Activated T-cell treated with anti-CD3 and anti-CD28 coated beads, Interleukin-2, amount 50 U/mL, for 72 hours (primary cell): ENCODE data around the gene TMEM94. TPM values are rescaled to one million over a fixed set of nuclear protein-coding genes. Genes with fewer than 3 reads are reported as not detected.

Source experiments
- ATAC-seq, 2 donors: fragments of 150-1000 bp; cut with Tn5 transposase; replicated peaks in 1 of 2; 2 replicates each; pipeline ENCODE4 v1.10.0; 2021; ENCODE audit warnings: moderate library complexity in 2 of 2, mild to moderate bottlenecking in 1 of 2
- DNase-seq, 2 donors: peaks; one replicate each; pipeline ENCODE4 v3.0.0; 2021 to 2022; ENCODE audit warnings: mixed read lengths in 1 of 2
- H3K27ac Mint-ChIP-seq: one replicate; pipeline ENCODE4 v1.8.0; 2022; ENCODE audit warnings: mild to moderate bottlenecking, moderate library complexity, mixed read lengths
- H3K27me3 Mint-ChIP-seq: one replicate; pipeline ENCODE4 v1.8.0; 2022; ENCODE audit warnings: low read depth, mixed read lengths
- H3K36me3 Mint-ChIP-seq, 2 donors: one replicate each; pipeline ENCODE4 v1.8.0; 2022; ENCODE audit warnings: mixed read lengths in 2 of 2, mild to moderate bottlenecking in 1 of 2; ENCODE audit not compliant: insufficient read depth in 2 of 2
- H3K4me1 Mint-ChIP-seq: one replicate; pipeline ENCODE4 v1.8.0; 2022; ENCODE audit warnings: low read depth, mixed read lengths
- H3K4me3 Mint-ChIP-seq, 2 donors: one replicate each; pipeline ENCODE4 v1.8.0; 2022; ENCODE audit warnings: mild to moderate bottlenecking in 2 of 2, mixed read lengths in 2 of 2, moderate library complexity in 2 of 2
- H3K9me3 Mint-ChIP-seq, 2 donors: one replicate each; pipeline ENCODE4 v1.8.0; 2022; ENCODE audit warnings: mixed read lengths in 2 of 2
- total RNA-seq, 2 donors: library from RNA; stranded (reverse); gene quantifications; one replicate each; pipeline ENCODE4 v1.2.3, GENCODE V29; 2022

The TMEM94 gene
- total RNA-seq, 2 donors from 2014 or later: 70.7 to 76.4 TPM

- H3K4me1 Mint-ChIP-seq: no peaks in the 10 kb centered on the region
- no peak for DNase-seq
- H3K36me3 Mint-ChIP-seq: no peaks in the 10 kb centered on the region
- no peaks in the 10 kb centered on the region for H3K9me3 Mint-ChIP-seq
- no peak overlapping the region for H3K27ac Mint-ChIP-seq
- no peak overlapping the region for H3K4me3 Mint-ChIP-seq
- ATAC-seq: no peak
- no peaks in the 10 kb centered on the region for H3K27me3 Mint-ChIP-seq
Observed at GRCh38 chr17:75498726-75499213, 42.3 kb downstream of the TMEM94 start.

DNA sequence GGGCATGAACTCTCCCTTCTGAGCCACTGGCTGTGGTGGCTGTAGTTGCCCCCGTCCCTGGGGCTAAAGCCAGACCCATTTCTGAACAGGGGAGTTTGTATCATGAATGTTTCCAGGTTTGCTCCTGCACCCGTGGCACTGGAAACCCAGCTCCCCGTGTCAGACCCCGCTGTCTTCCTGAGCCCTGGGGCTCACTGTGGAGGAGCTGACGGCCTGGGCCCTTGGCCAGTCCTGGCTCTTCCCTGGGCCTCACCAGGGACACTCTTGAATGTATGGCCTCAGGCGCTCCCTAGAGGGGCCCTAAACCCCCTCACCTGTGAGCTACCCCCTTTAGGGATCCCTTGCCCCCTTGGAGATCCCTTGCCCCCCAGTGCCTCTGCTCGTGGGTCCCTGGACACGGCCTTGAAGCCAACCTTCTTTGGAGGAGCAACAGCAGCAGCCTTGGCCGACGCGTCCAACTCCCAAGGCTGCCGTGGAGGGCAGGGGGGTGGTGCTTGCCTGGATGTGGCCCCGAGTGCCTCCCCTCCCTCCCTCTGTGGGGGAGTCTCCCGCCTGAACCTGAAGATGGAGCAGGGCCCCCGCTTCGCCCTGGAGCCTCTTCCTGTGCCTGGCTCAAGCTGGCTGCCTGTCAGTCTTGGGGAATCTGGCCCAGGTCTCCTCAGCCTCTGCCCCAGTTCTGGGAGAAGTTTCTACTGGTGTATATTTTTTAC lies 43.0 kb downstream of the TMEM94 start:
- Mint-ChIP-seq H3K27ac (no peak overlapping the region), H3K9me3 (no peaks in the 10 kb centered on the region), H3K27me3 (no peaks in the 10 kb centered on the region), H3K4me3 (no peak overlapping the region), H3K4me1 (no peaks in the 10 kb centered on the region), H3K36me3 (no peaks in the 10 kb centered on the region)
- DNase-seq: no peak
- no peak for ATAC-seq

DNA sequence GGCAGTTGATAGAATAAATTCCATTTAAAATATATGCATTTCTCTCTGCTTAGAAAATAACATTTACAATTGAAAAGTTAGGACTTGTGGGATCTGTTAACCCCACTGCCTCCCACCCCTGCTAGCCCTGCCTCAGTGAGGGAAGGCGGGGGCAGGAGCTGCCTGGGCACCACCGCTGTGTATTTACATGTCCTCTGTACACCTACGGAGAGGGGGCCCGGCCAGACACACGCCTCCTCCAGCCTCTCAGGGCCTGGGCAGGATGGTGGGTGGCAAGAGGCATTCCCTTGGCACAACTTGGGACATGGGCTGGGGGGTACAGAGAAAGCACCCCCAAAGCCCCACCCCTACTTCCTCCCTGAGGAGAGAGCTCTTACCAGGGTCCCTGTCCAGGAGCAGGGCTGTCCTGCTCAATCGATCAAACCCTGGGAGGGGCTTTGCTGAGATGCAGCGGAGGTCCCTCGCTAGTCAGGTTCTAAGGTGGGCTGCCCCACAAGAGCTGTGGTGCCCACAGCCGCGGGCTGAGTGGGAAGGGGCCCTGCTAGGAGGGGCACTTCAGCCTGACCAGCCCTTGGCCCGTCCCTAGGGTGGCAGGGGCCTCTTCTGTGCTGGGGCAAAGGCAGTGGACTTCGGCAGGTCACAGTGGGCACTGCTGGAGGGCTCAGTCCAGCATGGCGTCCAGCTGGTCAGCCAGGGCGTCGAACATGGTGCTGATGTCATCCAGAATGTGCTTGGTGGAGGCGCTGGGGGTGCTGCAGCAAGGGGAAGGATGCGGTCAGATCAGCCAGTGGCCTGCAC lies 44.2 kb downstream of the TMEM94 start:
- Mint-ChIP-seq H3K27me3 (no peaks in the 10 kb centered on the region), H3K4me1 (no peaks in the 10 kb centered on the region), H3K36me3 (no peaks in the 10 kb centered on the region), H3K4me3 (no peak overlapping the region), H3K9me3 (no peaks in the 10 kb centered on the region), H3K27ac (no peak overlapping the region)
- DNase-seq: no peak
- ATAC-seq: no peak

- H3K4me1 Mint-ChIP-seq: no peaks in the 10 kb centered on the region
- ATAC-seq: no peak
- H3K4me3 Mint-ChIP-seq: no peak overlapping the region
- H3K36me3 Mint-ChIP-seq: no peaks in the 10 kb centered on the region
- DNase-seq: no peak
- H3K27ac Mint-ChIP-seq: no peak overlapping the region
- H3K27me3 Mint-ChIP-seq: no peaks in the 10 kb centered on the region
- H3K9me3 Mint-ChIP-seq: no peaks in the 10 kb centered on the region
Observed at GRCh38 chr17:75501378-75502071, 45.1 kb downstream of the TMEM94 start.

- Mint-ChIP-seq H3K27me3 (no peaks in the 10 kb centered on the region), H3K9me3 (no peaks in the 10 kb centered on the region), H3K4me3 (no peak overlapping the region), H3K4me1 (no peaks in the 10 kb centered on the region), H3K36me3 (no peaks in the 10 kb centered on the region), H3K27ac (no peak overlapping the region)
- ATAC-seq (no peak), DNase-seq (no peak)
Observed at GRCh38 chr17:75502072-75502720, 45.8 kb downstream of the TMEM94 start.

- Mint-ChIP-seq H3K9me3 (no peaks in the 10 kb centered on the region), H3K27me3 (no peaks in the 10 kb centered on the region), H3K4me3 (no peak overlapping the region), H3K27ac (no peak overlapping the region), H3K36me3 (no peaks in the 10 kb centered on the region), H3K4me1 (no peaks in the 10 kb centered on the region)
- ATAC-seq: no peak
- DNase-seq: no peak
Observed at GRCh38 chr17:75502721-75503329, 46.4 kb downstream of the TMEM94 start.

DNA sequence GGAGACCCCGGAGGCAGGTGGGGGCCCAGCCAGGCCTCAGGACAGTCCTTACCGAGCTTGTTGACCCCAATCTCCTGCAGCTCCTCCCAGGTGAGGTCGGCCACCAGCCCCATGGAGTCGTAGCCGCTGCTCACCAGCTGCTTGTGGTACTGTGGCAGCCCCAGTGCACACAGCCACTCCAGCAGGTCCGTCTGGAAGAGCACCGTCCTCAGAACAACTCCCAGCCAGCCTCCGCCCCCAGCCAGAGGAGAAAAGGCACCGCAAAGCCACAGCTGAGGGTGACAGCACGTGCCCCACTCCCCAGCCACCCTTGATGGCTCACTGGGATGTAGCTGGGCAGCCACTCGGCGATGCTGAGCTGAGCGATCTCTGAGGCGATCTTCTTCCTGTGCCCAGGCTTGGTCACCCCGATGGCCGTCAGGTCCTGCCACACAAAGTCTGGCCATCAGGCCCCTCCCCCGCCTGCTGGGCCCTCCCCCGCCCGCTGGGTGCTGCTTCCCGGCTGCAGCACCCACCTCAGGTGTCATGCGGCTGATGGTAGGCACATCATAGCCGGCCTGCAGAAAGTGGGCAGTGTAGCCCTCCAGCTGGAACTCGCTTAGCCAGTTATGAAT lies 47.0 kb downstream of the TMEM94 start:
- H3K36me3 Mint-ChIP-seq: no peaks in the 10 kb centered on the region
- no peak overlapping the region for H3K27ac Mint-ChIP-seq
- H3K4me1 Mint-ChIP-seq: no peaks in the 10 kb centered on the region
- H3K27me3 Mint-ChIP-seq: no peaks in the 10 kb centered on the region
- DNase-seq: no peak
- H3K4me3 Mint-ChIP-seq: no peak overlapping the region
- H3K9me3 Mint-ChIP-seq: no peaks in the 10 kb centered on the region
- ATAC-seq: no peak

- Mint-ChIP-seq H3K27ac (no peak overlapping the region), H3K9me3 (no peaks in the 10 kb centered on the region), H3K4me3 (no peak overlapping the region), H3K36me3 (no peaks in the 10 kb centered on the region), H3K4me1 (no peaks in the 10 kb centered on the region), H3K27me3 (no peaks in the 10 kb centered on the region)
- DNase-seq (no peak), ATAC-seq (no peak)
Observed at GRCh38 chr17:75503976-75504346, 47.5 kb downstream of the TMEM94 start.

DNA sequence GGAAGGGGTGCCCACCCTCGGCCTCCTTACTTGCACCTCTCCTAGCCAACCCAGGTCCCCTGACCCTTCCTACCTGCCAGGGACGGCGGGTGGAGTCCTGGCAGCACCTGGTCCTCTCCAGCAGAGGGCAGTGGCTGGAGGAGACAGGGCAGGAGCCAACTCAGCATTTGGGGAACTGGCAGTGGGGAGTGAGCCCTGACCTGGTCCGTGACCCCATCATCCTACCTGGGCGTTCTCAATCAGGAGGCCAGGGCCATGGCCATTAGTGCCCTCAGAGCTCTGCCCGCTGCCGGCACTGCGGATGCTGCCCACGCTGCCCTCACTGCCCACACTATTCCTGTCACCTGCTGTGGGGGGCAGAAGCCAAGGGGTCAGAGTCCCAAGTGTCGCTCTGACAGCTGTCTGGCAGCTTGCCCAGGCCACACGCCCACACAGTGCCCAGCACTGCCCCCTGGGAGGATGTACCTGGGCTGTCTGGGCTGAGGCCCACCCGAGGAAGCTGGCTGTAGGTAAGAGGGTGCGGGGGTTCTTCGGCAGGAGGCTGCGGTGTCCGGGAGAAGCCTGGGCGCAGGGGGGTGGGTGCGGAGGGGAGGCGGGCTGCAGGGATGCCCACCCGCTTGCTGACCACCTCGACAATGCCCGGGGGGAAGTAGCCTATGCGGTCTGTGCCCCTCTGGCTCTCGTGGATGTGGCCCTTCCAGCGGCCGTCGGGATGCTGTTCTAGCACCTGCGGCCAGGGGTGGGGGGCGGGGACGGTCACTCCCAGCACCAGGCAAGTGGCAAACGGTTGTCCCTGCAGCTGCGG lies 48.1 kb downstream of the TMEM94 start:
- Mint-ChIP-seq H3K4me1 (no peaks in the 10 kb centered on the region), H3K9me3 (no peaks in the 10 kb centered on the region), H3K36me3 (no peaks in the 10 kb centered on the region), H3K27ac (no peak overlapping the region), H3K27me3 (no peaks in the 10 kb centered on the region), H3K4me3 (no peak overlapping the region)
- DNase-seq: peak; percentile 50 to 51
- peak; percentile 55 to 63 for ATAC-seq

GRCh38 chr17:75505152-75505409 lies 48.6 kb downstream of the TMEM94 start:
- Mint-ChIP-seq H3K27me3 (no peaks in the 10 kb centered on the region), H3K27ac (no peak overlapping the region), H3K4me1 (no peaks in the 10 kb centered on the region), H3K36me3 (no peaks in the 10 kb centered on the region), H3K9me3 (no peaks in the 10 kb centered on the region), H3K4me3 (no peak overlapping the region)
- no peak for DNase-seq
- ATAC-seq: no peak

GRCh38 chr17:75505640-75506039 lies 49.2 kb downstream of the TMEM94 start:
- Mint-ChIP-seq H3K27ac (no peak overlapping the region), H3K9me3 (no peaks in the 10 kb centered on the region), H3K4me3 (no peak overlapping the region), H3K4me1 (no peaks in the 10 kb centered on the region), H3K27me3 (no peaks in the 10 kb centered on the region), H3K36me3 (no peaks in the 10 kb centered on the region)
- no peak for DNase-seq
- ATAC-seq: no peak

DNA sequence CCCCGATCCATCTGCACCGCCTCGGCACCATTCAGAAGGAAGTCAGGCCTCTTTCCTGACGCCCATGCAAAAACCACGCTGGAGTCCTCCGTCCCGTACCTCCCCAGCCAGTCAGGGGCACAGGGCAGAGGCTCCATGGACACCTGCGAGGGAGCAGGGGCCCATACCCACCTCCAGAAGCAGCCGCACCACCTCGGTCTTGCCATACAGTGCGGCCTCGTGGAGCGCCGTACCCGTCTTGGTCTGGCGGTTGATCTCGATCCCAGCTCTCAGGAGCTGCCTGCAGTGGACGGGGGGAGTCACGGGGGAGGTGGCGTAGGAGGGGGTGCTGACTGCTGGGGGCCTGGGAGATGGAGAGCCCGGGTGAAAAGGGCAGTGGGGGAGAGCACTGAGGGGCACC lies 49.7 kb downstream of the TMEM94 start:
- Mint-ChIP-seq H3K4me3 (no peak overlapping the region), H3K9me3 (no peaks in the 10 kb centered on the region), H3K36me3 (no peaks in the 10 kb centered on the region), H3K27ac (no peak overlapping the region), H3K4me1 (no peaks in the 10 kb centered on the region), H3K27me3 (no peaks in the 10 kb centered on the region)
- ATAC-seq (no peak), DNase-seq (no peak)
